22Rv1 (cell line): ENCODE results near the gene C14orf119.

Experiments
- CTCF ChIP-seq: fragments of 450-650 bp; IDR thresholded peaks from 2 replicates; pipeline ENCODE4 v1.5.1; 2017; ENCODE audit warnings: mild to moderate bottlenecking
- ZFX ChIP-seq: fragments of 450-650 bp; IDR thresholded peaks from 2 replicates; pipeline ENCODE4 v1.6.1; 2017; ENCODE audit warnings: antibody characterized with exemption, borderline replicate concordance

GRCh38 chr14:23078692-23079116, 16.6 kb upstream of the C14orf119 start:
- TF ChIP-seq CTCF: no peak
- no peak for TF ChIP-seq ZFX
